Measurements from ENCODE around the gene OPHN1.
"Not testable (repeated sequence)": the region's sequence is repeated elsewhere in the genome, so short reads cannot be mapped to it uniquely, and the experiment has no call there.

Gene OPHN1

GRCh38 chrX:68132749-68133148 lies 300.5 kb downstream of the OPHN1 start:
- no peak for DNase-seq

DNA sequence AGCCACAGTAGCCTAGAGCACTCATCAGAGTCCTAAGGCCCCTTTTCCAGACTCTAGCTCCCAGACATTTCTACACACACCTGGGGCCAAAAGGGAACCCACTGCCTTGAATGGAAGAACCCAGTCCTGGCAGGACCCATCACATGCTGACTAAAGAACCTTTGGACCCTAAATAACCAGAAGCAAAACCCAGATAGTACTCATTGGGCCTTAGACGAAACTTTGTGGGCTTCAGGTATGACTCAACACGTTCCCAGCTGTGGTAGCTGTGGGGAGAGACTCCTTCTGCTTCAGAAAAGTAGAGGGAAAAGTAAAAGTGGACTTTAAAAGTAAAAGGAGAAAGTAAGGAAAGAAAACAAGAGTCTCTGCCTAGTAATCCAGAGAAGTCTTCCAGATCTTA lies 311.5 kb downstream of the OPHN1 start:
- DNase-seq = no peak

DNA sequence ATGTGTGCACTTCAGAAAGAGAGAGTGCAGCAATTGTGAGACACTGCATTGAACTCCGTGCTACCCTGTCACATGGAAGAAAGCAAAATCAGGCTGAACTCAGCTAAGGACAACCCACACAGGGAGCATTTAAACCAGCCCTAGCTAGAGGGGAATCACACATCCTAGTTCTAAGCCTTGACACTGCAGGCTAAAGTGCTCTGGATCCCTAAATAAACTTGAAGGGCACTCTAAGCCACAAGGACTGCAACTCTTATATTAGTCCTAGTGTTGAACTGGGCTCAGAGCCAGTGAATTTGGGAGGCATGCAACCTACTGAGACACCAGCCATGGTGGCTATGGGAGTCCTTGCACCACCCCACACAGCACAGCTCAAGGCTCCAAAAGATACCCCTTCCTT lies 311.9 kb downstream of the OPHN1 start:
- no peak for DNase-seq

GRCh38 chrX:68115371-68115770 lies 317.9 kb downstream of the OPHN1 start:
- DNase-seq = no peak

GRCh38 chrX:68114573-68115129 lies 318.6 kb downstream of the OPHN1 start:
- no peak for DNase-seq

- DNase-seq = no peak
Observed at GRCh38 chrX:68113837-68114572, 319.3 kb downstream of the OPHN1 start.

DNA sequence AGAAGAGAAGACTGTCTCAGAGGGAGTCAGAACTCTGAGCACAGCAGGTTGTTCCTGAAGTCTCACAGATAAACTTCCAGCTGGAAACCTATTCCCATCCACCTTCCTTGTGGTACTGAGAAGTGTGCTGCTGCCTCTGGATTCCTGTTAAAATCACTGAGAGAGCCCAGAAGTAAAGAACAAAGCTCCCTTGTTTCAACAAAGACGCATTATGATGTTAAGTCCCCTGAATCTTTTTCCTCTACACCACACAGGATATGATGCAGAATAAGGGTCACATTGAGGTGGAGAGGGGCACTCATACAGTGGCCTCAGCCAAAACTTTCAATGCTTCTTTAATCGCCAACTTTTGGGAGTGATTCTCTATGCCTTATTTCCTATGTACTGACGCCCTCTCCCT lies 321.0 kb downstream of the OPHN1 start:
- DNase-seq = no peak

DNA sequence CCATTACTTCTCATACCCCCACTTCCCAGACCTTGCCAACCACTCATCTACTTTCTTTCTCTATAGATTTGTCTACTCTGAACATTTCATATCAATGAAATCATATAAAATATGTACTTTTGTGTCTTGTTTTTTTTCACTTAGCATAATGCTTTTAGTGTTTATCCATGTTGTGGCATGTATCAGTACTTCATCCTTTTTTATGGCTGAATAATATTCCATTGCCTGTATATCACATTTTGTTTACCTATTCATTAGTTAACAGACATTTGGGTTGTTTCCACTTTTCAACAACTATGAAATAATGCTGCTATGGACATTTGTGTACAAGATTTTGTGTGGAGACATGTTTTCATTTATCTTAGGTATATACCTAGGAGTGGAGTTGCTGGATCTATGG lies 324.1 kb downstream of the OPHN1 start:
- DNase-seq = no peak

DNA sequence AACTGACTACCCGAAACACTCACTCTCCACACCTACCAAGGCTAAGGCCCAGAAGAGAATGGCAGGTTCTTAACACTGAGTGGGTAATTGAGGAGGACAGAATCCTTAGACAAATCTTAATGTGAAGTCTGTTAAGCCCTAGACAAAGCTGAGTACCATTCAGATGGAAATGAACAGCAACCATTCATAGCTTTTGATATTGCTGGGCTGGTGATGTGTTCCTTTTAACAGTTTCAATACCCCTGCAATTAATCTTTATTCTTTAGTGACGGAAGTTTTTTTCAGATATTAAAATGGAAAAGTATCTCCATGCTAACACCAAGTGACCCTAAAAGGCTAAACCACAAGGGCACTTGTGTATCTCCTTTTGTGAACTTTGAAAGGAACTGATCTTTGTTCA lies 334.9 kb downstream of the OPHN1 start:
- no peak for DNase-seq

- no peak for DNase-seq
Observed at GRCh38 chrX:68090266-68090665, 343.0 kb downstream of the OPHN1 start.

- no peak for DNase-seq
Observed at GRCh38 chrX:68087526-68087925, 345.8 kb downstream of the OPHN1 start.

DNA sequence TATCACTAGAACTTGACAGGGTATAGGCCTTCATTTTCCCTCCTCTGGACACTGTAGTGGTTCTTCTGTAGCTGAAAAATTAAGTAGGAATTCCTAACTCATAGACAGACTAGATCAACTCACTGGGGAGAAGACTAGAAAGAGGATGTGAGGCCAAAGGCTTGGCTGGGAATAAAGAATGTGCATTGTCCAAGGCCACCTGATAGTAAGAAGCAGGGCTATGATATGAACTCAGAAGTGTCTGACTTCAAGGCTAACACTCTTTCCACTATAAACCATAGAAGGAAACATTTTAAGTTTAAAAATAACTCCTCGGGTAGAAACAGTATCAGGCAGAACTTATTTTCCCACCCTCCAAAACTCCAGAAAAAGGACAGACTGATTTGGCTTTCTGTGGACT lies 346.6 kb downstream of the OPHN1 start:
- DNase-seq = no peak

DNA sequence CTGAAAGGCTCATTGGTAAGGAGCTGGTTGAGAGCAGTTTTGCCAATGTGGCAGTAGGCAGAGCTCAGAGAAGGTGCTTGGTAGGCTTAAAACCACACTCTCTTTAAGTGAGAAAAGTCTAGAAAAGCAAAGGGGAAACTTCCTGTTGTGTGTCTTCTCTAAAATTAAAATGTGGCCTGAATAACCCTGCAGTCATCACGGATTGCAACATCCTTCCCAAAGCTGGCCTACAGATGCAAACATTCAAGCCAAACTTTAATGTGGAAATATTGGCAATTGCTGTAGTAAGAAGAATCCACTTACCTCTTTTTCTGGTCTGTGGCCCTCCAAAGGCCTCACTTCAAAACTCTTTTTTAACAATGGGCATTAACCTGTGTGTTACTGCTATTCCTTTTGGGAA lies 348.5 kb downstream of the OPHN1 start:
- DNase-seq = no peak

DNA sequence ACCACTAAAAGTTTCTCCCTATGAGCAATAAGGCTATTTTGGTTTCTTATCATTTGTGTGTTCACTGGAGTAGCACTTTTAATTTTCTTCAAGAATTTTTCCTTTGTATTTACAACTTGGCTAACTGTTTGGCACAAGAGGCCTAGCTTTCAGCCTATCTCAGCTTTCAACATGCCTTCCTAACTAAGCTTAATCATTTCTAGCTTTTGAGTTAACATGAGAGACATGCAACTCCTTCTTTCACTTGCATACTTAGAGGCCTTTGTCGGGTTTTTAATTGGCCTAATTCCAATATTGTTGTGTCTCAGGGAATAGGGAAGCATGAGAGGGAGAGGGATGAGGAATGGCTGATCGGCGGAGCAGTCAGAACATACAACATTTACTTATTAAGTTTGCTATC lies 349.8 kb downstream of the OPHN1 start:
- no peak for DNase-seq

DNA sequence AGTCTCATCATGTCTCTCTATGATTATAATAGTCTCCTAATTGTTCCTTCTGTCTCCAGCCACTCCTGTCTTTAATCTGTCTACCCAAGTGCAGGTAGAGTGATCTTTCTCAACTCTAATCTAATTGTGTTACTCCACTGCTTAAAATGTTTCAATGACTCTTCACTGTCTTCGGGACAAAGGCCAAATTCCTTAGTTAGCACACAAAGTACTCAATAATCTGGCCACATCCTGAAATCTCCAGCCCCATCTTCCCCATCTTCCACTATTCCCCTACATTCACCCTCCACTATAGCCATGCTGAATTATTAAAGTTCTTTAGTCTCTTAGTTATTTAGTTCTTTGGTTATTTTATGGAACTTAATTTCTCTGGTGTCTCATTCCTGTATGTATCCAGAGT lies 353.3 kb downstream of the OPHN1 start:
- DNase-seq = no peak

DNA sequence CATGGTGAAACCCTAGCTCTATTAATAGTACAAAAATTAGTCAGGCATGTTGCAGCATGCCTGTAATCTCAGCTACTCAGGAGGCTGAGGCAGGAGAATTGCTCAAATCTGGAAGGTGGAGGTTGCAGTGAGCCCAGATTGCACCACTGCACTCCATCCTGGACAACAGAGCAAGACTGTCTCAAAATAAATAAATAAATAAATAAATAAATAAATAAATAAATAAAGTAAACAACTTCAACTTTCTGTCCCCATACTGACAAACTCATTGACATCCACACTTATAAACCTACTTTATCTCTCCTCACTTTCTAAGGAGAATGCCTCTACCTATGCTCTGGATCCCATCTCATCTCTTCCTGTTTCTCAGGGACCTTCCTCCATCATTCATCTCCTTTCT lies 354.5 kb downstream of the OPHN1 start:
- DNase-seq = not testable (repeated sequence)

GRCh38 chrX:68077378-68077777 lies 355.9 kb downstream of the OPHN1 start:
- no peak for DNase-seq

- DNase-seq = no peak
Observed at GRCh38 chrX:68072041-68072440, 361.3 kb downstream of the OPHN1 start.

DNA sequence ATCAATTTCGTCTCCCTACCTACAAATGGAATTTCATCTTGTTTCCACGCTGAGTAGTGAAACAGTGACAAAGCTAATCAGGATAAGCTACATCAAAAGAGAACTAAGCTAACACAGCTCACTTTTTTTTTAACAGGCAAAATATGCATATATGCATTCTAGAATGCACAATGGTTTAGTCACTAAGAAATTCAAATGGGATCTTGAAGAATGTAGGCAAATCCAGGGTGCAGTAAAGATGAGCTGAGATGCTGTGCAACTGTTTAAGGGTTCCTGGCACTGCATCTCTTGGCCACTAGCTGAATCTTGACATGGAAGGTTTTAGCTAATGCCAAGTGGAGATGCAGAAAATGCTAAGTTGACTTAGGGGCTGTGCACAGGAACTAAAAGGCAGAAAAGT lies 363.2 kb downstream of the OPHN1 start:
- DNase-seq = not testable (repeated sequence)

- no peak for DNase-seq
Observed at GRCh38 chrX:68061206-68061535, 372.1 kb downstream of the OPHN1 start.

GRCh38 chrX:68060506-68061205 lies 372.6 kb downstream of the OPHN1 start:
- DNase-seq = no peak

- DNase-seq = no peak
Observed at GRCh38 chrX:68059469-68059868, 373.8 kb downstream of the OPHN1 start.

DNA sequence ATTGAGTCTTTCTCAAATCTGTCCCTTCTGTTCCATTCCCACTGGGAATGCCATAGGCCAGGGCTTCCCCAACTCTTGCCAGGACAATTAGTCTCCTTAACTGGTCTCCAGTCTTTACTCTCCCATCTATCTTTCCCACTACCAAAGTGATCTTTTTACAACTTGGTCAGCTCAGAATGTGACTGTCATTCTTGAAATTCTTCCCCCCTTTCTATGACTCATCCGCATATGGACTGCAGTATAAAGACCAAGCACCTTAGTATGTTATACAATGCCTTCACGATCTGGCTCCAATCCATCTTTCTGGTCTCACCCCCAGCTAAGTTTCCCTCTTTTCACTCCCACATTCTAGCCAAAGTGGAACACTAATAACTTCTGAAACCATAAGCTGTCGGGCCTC lies 383.8 kb downstream of the OPHN1 start:
- no peak for DNase-seq

DNA sequence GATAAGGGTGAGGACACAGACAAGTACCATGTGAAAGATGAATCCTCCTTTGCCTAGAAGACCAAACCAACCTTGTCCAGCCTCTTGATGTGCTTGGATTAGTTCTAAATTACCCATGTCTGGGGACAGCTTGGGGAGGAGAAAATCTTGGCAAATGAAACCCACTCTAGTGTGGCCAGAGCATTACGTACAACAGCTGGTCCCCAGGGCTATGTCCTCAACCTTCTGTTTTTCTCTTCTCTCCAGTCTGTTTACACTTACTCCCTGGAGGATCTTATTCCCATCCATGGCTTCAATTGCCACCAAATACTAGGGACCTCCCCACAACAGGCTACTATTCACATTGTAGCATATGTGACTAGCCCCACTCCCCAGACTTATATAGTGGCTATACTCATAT lies 384.5 kb downstream of the OPHN1 start:
- DNase-seq = no peak
